Airway epithelial cell (primary cell): ENCODE results near the gene ANKRD63. TPM values are rescaled to one million over a fixed set of nuclear protein-coding genes. Genes with fewer than 3 reads are reported as not detected.

ENCODE experiments used
- total RNA-seq: library from RNA; depleted of rRNA; stranded (reverse); fragments of >200 nt; gene quantifications from 2 replicates; pipeline ENCODE4 v1.2.3, GENCODE V29; 2015

The ANKRD63 gene, protein sequence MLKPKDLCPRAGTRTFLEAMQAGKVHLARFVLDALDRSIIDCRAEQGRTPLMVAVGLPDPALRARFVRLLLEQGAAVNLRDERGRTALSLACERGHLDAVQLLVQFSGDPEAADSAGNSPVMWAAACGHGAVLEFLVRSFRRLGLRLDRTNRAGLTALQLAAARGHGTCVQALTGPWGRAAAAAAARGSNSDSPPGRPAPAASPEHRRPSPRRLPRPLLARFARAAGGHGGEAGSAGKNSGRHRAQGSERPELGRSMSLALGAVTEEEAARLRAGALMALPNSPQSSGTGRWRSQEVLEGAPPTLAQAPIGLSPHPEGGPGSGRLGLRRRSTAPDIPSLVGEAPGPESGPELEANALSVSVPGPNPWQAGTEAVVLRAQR
- not detected in 2 replicates for total RNA-seq

DNA sequence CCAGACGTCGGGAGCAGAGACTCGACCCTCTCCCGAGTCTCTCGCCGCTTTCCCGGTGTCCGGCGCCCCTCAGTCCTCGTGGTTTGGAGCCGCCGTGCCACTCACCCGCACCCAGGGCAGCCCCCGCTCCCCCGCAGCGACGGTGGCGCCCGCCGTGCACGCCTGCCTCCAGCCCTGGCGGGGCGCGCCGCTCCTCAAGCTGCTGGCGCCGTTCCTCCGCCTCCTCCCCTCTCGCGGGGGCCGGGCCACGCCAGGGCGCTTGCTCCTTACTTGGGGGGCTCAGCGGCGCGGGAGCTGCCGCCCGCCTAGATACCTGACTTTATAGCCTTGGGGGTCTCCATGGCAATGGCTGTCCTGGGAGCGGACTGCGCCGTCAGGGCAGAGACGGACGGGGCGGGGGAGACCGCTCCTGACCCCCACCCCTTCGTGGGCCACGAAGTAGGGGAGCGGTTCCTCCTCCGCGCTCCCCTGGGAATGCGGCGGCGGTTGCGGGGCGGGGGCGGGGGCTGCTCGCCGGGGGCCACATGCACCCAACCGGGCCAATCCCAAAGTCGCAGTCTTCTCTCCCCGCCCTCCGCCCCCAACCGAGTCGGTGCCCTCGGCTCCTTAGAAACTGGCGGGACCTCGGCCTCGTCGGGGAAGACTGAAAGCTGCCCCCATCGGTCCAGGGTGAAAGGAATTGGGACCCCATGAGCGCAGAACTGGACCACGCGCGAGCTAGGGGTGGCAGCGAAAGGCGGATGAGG, at the start of gene ANKRD63:
Gene ANKRD63 (minus strand): TSS at position 196 of the 746 bp plus-strand sequence. CDS start 478 bp downstream, outside the sequence.

GRCh38 chr15:40323239-40323952, 40.5 kb upstream of the ANKRD63 start, which contains the start of gene INAFM2:
INAFM2 (plus strand) TSS chr15:40323692; CDS start chr15:40324056, 364 bp downstream.

DNA sequence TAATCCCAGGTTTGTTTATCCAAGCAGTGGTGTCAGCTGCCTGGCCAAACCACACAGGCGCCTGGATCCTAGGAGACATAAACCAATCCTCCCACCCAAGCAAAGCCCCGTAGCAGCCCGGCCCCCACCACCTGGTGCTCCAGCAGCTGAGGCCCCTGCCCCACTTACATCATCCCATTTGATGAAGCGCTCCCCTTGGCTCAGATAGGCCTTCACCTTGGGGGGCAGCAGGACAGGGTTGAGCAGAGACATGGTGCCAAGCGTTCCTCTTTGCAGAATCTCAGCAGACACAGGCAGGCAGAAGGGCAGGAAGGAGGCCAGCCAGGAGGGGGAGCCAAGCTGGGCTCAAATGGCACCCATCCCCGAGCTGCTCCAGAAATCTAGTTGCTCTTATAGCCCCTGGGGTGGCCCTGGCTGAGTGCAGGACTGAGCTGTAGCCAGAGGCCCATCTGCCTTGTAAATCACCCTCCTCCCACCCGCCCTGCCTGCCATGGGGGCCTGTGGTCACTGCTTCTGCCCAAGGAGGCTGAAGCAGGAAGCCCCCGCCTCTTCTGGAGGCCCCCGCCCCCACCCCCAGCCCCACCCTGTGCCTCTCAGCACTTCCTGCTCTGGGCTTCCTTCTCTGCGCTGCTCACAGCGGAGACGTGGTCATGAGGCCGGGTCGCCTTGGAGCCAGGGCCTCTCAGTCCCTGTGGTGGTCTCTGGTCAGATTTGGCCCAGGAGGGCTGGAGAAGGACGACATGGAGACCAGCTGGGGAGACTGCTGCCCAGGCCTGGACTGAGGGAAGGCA, 24.8 kb upstream of the ANKRD63 start, which contains the start of gene PLCB2:
Gene PLCB2 (minus strand): TSS at position 515 of the 791 bp plus-strand sequence. CDS start 263 bp downstream, at position 252.

GRCh38 chr15:40238532-40239403, 44.1 kb downstream of the ANKRD63 start, which contains the start of gene PAK6:
PAK6 (plus strand) TSS chr15:40239063; CDS start chr15:40264786, 25,723 bp downstream.

Other genes starting within 250 kb of the ANKRD63 start
- gene SRP14, start 243.9 kb downstream of the ANKRD63 start, total RNA-seq = 240 and 261 TPM in 2 replicates
- gene BMF, start 174.2 kb downstream of the ANKRD63 start, total RNA-seq = 0.78 and 1.0 TPM in 2 replicates
- gene BUB1B, start 122.0 kb downstream of the ANKRD63 start, total RNA-seq = 20.2 and 20.3 TPM in 2 replicates
- 36.9 and 39.2 TPM in 2 replicates for gene PAK6, start 44.0 kb downstream of the ANKRD63 start, total RNA-seq
- gene PLCB2, start 24.9 kb upstream of the ANKRD63 start, total RNA-seq = 0.28 and 1.4 TPM in 2 replicates
- gene INAFM2, start 40.6 kb upstream of the ANKRD63 start, total RNA-seq = 12.5 and 16.4 TPM in 2 replicates
- gene CCDC9B, start 57.9 kb upstream of the ANKRD63 start, total RNA-seq = 4.1 and 28.8 TPM in 2 replicates
- gene PHGR1, start 68.0 kb upstream of the ANKRD63 start, total RNA-seq = not detected in 2 replicates
- under 0.01 and 0.14 TPM in 2 replicates for gene DISP2, start 75.2 kb upstream of the ANKRD63 start, total RNA-seq
- gene KNSTRN, start 99.7 kb upstream of the ANKRD63 start, total RNA-seq = 29.9 and 39.5 TPM in 2 replicates
- 16.2 and 28.3 TPM in 2 replicates for gene IVD, start 122.7 kb upstream of the ANKRD63 start, total RNA-seq
- 11.1 and 14.5 TPM in 2 replicates for gene BAHD1, start 157.9 kb upstream of the ANKRD63 start, total RNA-seq
- 8.9 and 9.5 TPM in 2 replicates for gene CHST14, start 187.9 kb upstream of the ANKRD63 start, total RNA-seq